ENCODE results near the gene DCTN2.
"Not testable (repeated sequence)": the region's sequence is repeated elsewhere in the genome, so short reads cannot be mapped to it uniquely, and the experiment has no call there.

DCTN2 gene

DNA sequence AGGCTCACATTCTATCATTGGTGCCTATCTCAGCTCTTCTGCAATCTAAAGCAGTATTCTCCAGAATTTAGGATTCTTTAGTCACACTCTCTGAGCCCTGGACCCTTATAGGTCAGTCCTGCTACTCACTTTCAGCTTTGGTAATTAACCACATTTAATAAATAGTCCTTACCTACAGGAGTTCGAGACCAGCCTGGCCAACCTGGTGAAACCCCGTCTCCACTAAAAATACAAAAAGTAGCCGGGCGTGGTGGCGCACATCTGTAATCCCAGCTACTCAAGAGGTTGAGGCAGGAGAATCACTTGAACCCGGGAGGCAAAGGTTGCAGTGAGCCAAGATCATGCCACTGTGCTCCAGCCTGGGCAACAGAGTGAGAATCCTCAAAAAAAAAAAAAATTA, 33.3 kb downstream of the DCTN2 start:
- not testable (repeated sequence) for DNase-seq

- DNase-seq, result no peak
Measured at GRCh38 chr12:57513266-57513665, 33.7 kb downstream of the DCTN2 start.

GRCh38 chr12:57512665-57513064, 34.3 kb downstream of the DCTN2 start:
- DNase-seq, result no peak

DNA sequence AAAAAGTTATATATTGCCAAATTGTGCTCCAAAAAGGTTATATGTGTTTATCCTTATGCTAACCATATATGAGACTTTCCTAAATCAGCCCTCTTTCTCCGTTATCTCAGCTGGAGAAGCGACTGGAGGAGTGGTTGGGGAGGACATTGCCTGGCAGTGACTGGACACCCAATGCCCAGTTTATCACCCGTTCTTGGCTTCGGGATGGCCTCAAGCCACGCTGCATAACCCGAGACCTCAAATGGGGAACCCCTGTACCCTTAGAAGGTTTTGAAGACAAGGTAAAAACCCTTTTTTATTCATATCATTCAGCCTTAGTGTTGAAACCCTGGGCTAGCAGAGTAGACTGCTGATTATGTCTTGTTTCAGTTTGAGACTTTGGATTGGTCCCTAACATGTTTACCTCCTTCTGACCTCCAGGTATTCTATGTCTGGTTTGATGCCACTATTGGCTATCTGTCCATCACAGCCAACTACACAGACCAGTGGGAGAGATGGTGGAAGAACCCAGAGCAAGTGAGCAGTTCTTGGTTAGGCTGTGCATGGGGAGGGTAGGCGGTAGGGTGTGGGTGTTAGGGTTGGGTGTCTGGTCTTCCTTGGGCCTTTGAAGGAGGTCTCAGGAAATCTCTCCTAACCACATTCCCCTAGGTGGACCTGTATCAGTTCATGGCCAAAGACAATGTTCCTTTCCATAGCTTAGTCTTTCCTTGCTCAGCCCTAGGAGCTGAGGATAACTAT, 35.2 kb downstream of the DCTN2 start:
- DNase-seq, result no peak

- DNase-seq, result no peak
Measured at GRCh38 chr12:57511161-57511560, 35.8 kb downstream of the DCTN2 start.

- DNase-seq, result not testable (repeated sequence)
Measured at GRCh38 chr12:57507796-57508195, 39.2 kb downstream of the DCTN2 start.

DNA sequence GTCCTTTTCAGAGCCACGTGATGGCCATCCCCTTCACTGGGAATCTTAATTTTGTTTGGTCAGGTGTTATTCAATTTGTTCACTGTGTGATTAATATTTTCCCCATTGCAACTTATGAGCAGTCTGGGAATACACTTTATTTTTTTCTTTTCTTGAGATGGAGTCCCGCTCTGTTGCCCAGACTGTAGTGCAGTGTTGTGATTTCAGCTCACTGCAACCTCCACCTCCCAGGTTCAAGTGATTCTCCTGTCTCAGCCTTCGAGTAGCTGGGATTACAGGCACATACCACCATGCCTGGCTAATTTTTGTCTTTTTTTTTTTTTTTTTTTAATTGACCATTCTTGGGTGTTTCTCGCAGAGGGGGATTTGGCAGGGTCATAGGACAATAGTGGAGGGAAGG, 40.5 kb downstream of the DCTN2 start:
- not testable (repeated sequence) for DNase-seq

- DNase-seq, result not testable (repeated sequence)
Measured at GRCh38 chr12:57502311-57502969, 44.6 kb downstream of the DCTN2 start.

GRCh38 chr12:57500213-57500612, 46.8 kb downstream of the DCTN2 start:
- DNase-seq, result no peak

GRCh38 chr12:57498571-57498970, 48.4 kb downstream of the DCTN2 start:
- DNase-seq, result no peak

DNA sequence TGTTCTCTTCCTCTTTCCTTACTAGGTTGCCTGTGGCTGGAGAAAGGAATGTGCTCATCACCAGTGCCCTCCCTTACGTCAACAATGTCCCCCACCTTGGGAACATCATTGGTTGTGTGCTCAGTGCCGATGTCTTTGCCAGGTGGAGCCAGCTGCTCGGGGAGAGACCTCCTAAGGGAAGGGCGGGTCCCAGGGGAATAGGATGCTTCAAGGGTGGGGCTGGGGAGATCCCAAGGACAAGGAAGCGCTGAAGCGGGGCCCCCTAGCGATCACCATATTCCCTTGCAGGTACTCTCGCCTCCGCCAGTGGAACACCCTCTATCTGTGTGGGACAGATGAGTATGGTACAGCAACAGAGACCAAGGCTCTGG, 48.9 kb downstream of the DCTN2 start:
- no peak for DNase-seq

- DNase-seq, result no peak
Measured at GRCh38 chr12:57497223-57498131, 49.5 kb downstream of the DCTN2 start.

- no peak for DNase-seq
Measured at GRCh38 chr12:57496822-57497221, 50.2 kb downstream of the DCTN2 start.

- DNase-seq, result not testable (repeated sequence)
Measured at GRCh38 chr12:57495051-57495701, 51.8 kb downstream of the DCTN2 start.

DNA sequence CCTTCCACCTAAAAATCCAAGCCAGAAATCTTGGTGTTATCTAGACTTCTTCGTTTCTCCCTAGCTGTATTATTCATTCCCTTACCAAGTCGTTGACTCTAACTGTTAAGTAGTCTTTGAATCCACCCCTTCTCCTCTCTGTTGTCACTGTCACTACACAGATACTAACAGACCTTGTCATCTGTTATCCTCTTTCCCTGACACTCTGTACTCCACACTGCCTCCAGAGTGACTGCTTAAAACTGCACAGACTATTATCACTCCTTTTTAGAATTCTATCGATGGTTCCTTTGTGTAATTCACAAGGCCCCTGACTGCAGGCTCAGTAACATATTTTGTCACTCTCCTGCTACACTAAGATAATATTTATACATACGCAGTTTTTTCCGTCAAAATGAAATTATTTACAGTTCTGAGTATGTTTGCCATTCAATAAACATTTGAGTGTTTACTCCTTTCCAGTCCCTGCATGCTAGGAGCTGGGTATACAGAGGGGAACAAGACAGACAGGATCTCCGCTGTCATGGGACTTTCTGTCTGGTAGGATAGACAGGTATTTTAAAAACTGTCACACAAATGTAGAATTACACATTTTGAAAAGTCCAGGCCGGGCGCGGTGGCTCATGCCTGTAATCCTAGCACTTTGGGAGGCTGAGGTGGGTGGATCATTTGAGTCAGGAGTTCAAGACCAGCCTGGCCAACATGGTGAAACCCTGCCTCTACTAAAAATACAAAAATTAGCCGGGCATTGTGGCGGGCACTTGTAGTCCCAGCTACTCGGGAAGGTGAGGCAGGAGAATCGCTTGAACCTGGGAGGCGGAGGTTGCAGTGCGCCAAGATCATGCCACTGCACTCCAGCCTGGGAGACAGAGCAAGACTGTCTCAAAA, 55.4 kb downstream of the DCTN2 start:
- peak; percentile 23 for DNase-seq

- no peak for DNase-seq
Measured at GRCh38 chr12:57490126-57490525, 56.9 kb downstream of the DCTN2 start.

GRCh38 chr12:57489157-57489641, 57.8 kb downstream of the DCTN2 start:
- DNase-seq, result no peak

GRCh38 chr12:57488402-57489156, 58.4 kb downstream of the DCTN2 start:
- DNase-seq, result no peak

DNA sequence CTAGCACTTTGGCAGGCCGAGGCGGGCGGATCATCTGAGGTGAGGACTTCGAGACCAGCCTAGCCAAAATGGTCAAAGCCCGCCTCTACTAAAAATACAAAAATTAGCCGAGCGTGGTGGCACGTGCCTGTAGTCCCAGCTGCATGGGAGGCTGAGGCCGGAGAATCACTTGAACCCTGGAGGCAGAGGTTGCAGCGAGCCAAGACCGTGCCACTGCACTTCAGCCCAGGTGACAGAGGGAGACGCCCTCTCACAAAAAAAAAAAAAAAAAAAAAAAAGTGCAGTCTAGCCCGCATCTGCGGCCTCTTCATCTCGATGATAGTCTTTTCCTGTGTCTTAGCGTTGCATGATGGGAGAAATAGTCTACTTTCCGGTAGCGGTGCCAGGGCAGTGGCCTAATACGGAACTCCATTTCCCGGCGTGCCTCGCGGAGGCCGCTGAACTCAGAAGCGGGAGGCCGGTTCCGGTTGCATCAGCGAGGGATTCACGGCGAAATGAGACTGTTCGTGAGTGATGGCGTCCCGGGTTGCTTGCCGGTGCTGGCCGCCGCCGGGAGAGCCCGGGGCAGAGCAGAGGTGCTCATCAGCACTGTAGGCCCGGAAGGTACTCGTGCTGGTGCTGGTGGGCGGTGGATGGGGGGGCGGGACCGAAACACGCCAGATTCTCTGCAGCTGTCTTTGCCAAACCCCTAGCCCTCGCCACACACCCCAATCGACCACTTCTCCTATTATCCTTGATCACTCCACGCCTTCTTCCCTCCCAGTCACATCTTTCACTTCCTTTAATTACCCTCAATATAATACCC, 59.2 kb downstream of the DCTN2 start, which contains the start of gene MARS1:
Gene MARS1, plus strand, starts transcription at position 472 of the 805 bp plus-strand sequence. Its CDS starts 23 bp downstream, at position 495.
- DNase-seq, result peak; percentile 98

- DNase-seq, result peak; percentile 41
Measured at GRCh38 chr12:57487055-57487596, 59.9 kb downstream of the DCTN2 start.
